Measurements from ENCODE around the gene PASD1.

PASD1 gene

GRCh38 chrX:151711154-151711553 is 147.7 kb downstream of the PASD1 start:
- no peaks in the 10 kb centered on the region for H3K36me3 ChIP-seq (ENCODE audit: control insufficient read depth, insufficient read depth, low read length)
- H3K9me3 ChIP-seq (ENCODE audit: control insufficient read depth, low read length), result no peaks in the 10 kb centered on the region
- H3K4me1 ChIP-seq (ENCODE audit: control insufficient read depth, insufficient read depth, low read length), result no peaks in the 10 kb centered on the region
- no peak overlapping the region for H3K4me3 ChIP-seq (ENCODE audit: insufficient read depth, low read depth, low read length)
- no peak overlapping the region for H3K27ac ChIP-seq (ENCODE audit: insufficient read depth, low read depth, low read length, poor library complexity, severe bottlenecking)
- WGBS, 2 experiments, result 61 to 68% methylated on average over 5 of the region's 5 CpGs
- no peaks in the 10 kb centered on the region for H3K27me3 ChIP-seq (ENCODE audit: control insufficient read depth, insufficient read depth, low read length, poor library complexity, severe bottlenecking)

GRCh38 chrX:151711787-151712186 is 148.3 kb downstream of the PASD1 start:
- H3K27me3 ChIP-seq (ENCODE audit: control insufficient read depth, insufficient read depth, low read length, poor library complexity, severe bottlenecking), result no peaks in the 10 kb centered on the region
- WGBS, 2 experiments, result 65 to 73% methylated on average over 2 of the region's 2 CpGs
- no peak overlapping the region for H3K4me3 ChIP-seq (ENCODE audit: insufficient read depth, low read depth, low read length)
- H3K9me3 ChIP-seq (ENCODE audit: control insufficient read depth, low read length), result no peaks in the 10 kb centered on the region
- H3K27ac ChIP-seq (ENCODE audit: insufficient read depth, low read depth, low read length, poor library complexity, severe bottlenecking), result no peak overlapping the region
- no peaks in the 10 kb centered on the region for H3K36me3 ChIP-seq (ENCODE audit: control insufficient read depth, insufficient read depth, low read length)
- no peaks in the 10 kb centered on the region for H3K4me1 ChIP-seq (ENCODE audit: control insufficient read depth, insufficient read depth, low read length)

- Histone ChIP-seq H3K27me3 (ENCODE audit: control insufficient read depth, insufficient read depth, low read length, poor library complexity, severe bottlenecking) (no peaks in the 10 kb centered on the region), H3K9me3 (ENCODE audit: control insufficient read depth, low read length) (no peaks in the 10 kb centered on the region), H3K27ac (ENCODE audit: insufficient read depth, low read depth, low read length, poor library complexity, severe bottlenecking) (no peak overlapping the region), H3K4me3 (ENCODE audit: insufficient read depth, low read depth, low read length) (no peak overlapping the region), H3K4me1 (ENCODE audit: control insufficient read depth, insufficient read depth, low read length) (no peaks in the 10 kb centered on the region), H3K36me3 (ENCODE audit: control insufficient read depth, insufficient read depth, low read length) (no peaks in the 10 kb centered on the region)
- WGBS, 2 experiments, result 82 to 92% methylated on average over 3 of the region's 3 CpGs
These were observed 148.8 kb downstream of the PASD1 start for GRCh38 chrX:151712253-151712652.

DNA sequence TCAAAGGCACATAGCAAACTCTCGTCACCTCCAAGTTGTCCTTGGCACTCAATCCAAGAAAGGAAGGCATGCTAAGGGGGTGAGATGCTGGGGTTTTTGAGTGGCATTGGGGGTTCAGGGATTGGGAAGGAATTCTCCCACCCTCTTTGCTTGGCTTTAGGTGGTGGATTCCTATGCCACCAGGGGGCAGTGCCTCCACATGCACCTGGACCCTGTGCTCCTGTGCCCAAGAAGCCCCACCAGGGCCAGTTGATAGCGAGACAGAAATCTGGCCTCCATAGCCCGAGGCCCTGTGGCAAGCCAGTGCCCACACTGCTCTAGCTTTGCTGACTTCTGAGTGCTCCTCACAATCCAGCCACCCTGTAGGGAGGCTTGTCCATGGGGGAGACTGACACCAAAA is 150.4 kb downstream of the PASD1 start:
- no peaks in the 10 kb centered on the region for H3K36me3 ChIP-seq (ENCODE audit: control insufficient read depth, insufficient read depth, low read length)
- WGBS, 2 experiments, result 63 to 66% methylated on average over 3 of the region's 3 CpGs
- no peaks in the 10 kb centered on the region for H3K9me3 ChIP-seq (ENCODE audit: control insufficient read depth, low read length)
- no peaks in the 10 kb centered on the region for H3K4me1 ChIP-seq (ENCODE audit: control insufficient read depth, insufficient read depth, low read length)
- H3K27ac ChIP-seq (ENCODE audit: insufficient read depth, low read depth, low read length, poor library complexity, severe bottlenecking), result no peak overlapping the region
- H3K4me3 ChIP-seq (ENCODE audit: insufficient read depth, low read depth, low read length), result no peak overlapping the region
- H3K27me3 ChIP-seq (ENCODE audit: control insufficient read depth, insufficient read depth, low read length, poor library complexity, severe bottlenecking), result no peaks in the 10 kb centered on the region

DNA sequence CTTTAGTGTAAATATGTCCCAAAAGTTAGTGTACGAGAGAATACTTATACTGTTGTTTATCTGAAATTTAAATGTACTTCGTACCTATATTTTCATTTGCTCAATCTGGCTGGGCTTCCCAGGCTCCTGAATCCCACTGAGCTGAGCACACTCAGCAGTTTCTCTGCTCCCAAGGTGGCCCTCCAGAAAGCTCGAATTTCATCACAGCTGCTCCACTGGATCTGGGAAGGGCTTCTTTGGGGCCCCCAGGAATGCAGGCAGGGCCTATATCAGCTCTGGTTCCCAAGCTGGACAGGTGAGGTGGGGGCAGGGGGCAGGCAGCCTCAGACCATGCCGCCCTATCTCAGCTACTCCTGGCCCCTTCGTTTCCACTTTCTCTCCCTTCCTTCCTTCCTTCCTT is 150.9 kb downstream of the PASD1 start:
- Histone ChIP-seq H3K4me3 (ENCODE audit: insufficient read depth, low read depth, low read length) (no peak overlapping the region), H3K36me3 (ENCODE audit: control insufficient read depth, insufficient read depth, low read length) (no peaks in the 10 kb centered on the region), H3K27me3 (ENCODE audit: control insufficient read depth, insufficient read depth, low read length, poor library complexity, severe bottlenecking) (no peaks in the 10 kb centered on the region), H3K27ac (ENCODE audit: insufficient read depth, low read depth, low read length, poor library complexity, severe bottlenecking) (no peak overlapping the region), H3K4me1 (ENCODE audit: control insufficient read depth, insufficient read depth, low read length) (no peaks in the 10 kb centered on the region), H3K9me3 (ENCODE audit: control insufficient read depth, low read length) (no peaks in the 10 kb centered on the region)
- WGBS, 2 experiments, result 67 to 70% methylated on average over 4 to 5 of the region's 5 CpGs

- Histone ChIP-seq H3K36me3 (ENCODE audit: control insufficient read depth, insufficient read depth, low read length) (no peaks in the 10 kb centered on the region), H3K9me3 (ENCODE audit: control insufficient read depth, low read length) (no peaks in the 10 kb centered on the region), H3K27ac (ENCODE audit: insufficient read depth, low read depth, low read length, poor library complexity, severe bottlenecking) (no peak within 1 kb of the TSS), H3K4me3 (ENCODE audit: insufficient read depth, low read depth, low read length) (no peak within 1 kb of the TSS), H3K27me3 (ENCODE audit: control insufficient read depth, insufficient read depth, low read length, poor library complexity, severe bottlenecking) (no peaks in the 10 kb centered on the region), H3K4me1 (ENCODE audit: control insufficient read depth, insufficient read depth, low read length) (no peaks in the 10 kb centered on the region)
- 97 to 98% methylated on average over 3 of the region's 3 CpGs for WGBS, 2 experiments
These were observed 152.3 kb downstream of the PASD1 start, which contains the start of gene FATE1 for GRCh38 chrX:151715752-151716151. Gene FATE1 (plus strand): TSS chrX:151716035. CDS start chrX:151716120, 85 bp downstream.

- Histone ChIP-seq H3K27ac (ENCODE audit: insufficient read depth, low read depth, low read length, poor library complexity, severe bottlenecking) (no peak overlapping the region), H3K4me3 (ENCODE audit: insufficient read depth, low read depth, low read length) (no peak overlapping the region), H3K4me1 (ENCODE audit: control insufficient read depth, insufficient read depth, low read length) (no peaks in the 10 kb centered on the region), H3K27me3 (ENCODE audit: control insufficient read depth, insufficient read depth, low read length, poor library complexity, severe bottlenecking) (no peaks in the 10 kb centered on the region), H3K9me3 (ENCODE audit: control insufficient read depth, low read length) (no peaks in the 10 kb centered on the region), H3K36me3 (ENCODE audit: control insufficient read depth, insufficient read depth, low read length) (no peaks in the 10 kb centered on the region)
- WGBS, 2 experiments, result 39 to 41% methylated on average over 24 of the region's 24 CpGs
These were observed 158.9 kb downstream of the PASD1 start for GRCh38 chrX:151722241-151722846.

GRCh38 chrX:151723156-151723760 is 159.8 kb downstream of the PASD1 start:
- H3K27ac ChIP-seq (ENCODE audit: insufficient read depth, low read depth, low read length, poor library complexity, severe bottlenecking), result no peak overlapping the region
- no peaks in the 10 kb centered on the region for H3K27me3 ChIP-seq (ENCODE audit: control insufficient read depth, insufficient read depth, low read length, poor library complexity, severe bottlenecking)
- WGBS, 2 experiments, result 90 to 96% methylated on average over 7 of the region's 7 CpGs
- H3K4me1 ChIP-seq (ENCODE audit: control insufficient read depth, insufficient read depth, low read length), result no peaks in the 10 kb centered on the region
- H3K9me3 ChIP-seq (ENCODE audit: control insufficient read depth, low read length), result no peaks in the 10 kb centered on the region
- no peak overlapping the region for H3K4me3 ChIP-seq (ENCODE audit: insufficient read depth, low read depth, low read length)
- H3K36me3 ChIP-seq (ENCODE audit: control insufficient read depth, insufficient read depth, low read length), result no peaks in the 10 kb centered on the region

DNA sequence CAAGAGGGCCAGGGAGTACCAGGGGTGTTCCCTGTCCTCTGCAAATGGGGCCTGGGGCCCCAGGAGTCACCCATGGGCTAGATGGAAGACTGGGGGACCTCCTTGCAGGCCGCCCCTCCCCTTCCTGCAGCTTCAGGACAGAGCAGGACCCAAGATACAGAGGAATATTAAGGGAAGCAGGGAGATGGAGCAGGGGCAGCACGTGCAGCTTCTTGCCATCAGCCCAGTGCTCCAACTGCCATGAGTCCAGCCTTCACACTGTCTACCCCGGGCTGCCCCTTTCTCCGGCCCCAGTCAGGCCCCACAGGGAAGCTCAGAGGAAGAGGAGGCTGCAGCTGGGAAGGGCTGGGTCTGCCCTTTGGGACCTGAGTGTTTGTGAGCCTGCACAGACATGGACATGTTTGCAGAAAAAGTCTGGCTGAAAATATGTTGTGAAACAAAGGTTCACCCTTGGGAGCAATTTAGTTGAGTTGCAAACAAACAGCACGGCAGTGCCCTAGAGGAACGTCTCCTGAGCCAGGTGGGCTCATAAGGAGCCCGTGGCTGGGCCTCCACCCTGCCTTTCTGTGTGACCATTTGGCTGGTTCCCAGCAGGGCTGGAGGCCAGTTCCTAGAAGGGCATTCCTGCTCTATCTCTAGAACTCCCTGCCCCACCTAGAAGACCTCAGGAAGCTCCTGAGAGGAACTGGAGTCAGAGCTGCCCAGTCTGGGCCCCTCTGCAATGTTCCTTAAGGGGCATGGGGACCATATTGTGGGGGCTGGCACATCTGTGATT is 161.3 kb downstream of the PASD1 start:
- H3K27ac ChIP-seq (ENCODE audit: insufficient read depth, low read depth, low read length, poor library complexity, severe bottlenecking), result no peak overlapping the region
- H3K4me1 ChIP-seq (ENCODE audit: control insufficient read depth, insufficient read depth, low read length), result no peaks in the 10 kb centered on the region
- no peaks in the 10 kb centered on the region for H3K27me3 ChIP-seq (ENCODE audit: control insufficient read depth, insufficient read depth, low read length, poor library complexity, severe bottlenecking)
- H3K4me3 ChIP-seq (ENCODE audit: insufficient read depth, low read depth, low read length), result no peak overlapping the region
- no peaks in the 10 kb centered on the region for H3K36me3 ChIP-seq (ENCODE audit: control insufficient read depth, insufficient read depth, low read length)
- H3K9me3 ChIP-seq (ENCODE audit: control insufficient read depth, low read length), result no peaks in the 10 kb centered on the region
- WGBS, 2 experiments, result 91 to 96% methylated on average over 7 of the region's 7 CpGs

- H3K36me3 ChIP-seq (ENCODE audit: control insufficient read depth, insufficient read depth, low read length), result no peaks in the 10 kb centered on the region
- H3K9me3 ChIP-seq (ENCODE audit: control insufficient read depth, low read length), result no peaks in the 10 kb centered on the region
- WGBS, 2 experiments, result 74 to 88% methylated on average over 1 of the region's 1 CpG
- H3K27ac ChIP-seq (ENCODE audit: insufficient read depth, low read depth, low read length, poor library complexity, severe bottlenecking), result no peak overlapping the region
- no peaks in the 10 kb centered on the region for H3K4me1 ChIP-seq (ENCODE audit: control insufficient read depth, insufficient read depth, low read length)
- no peak overlapping the region for H3K4me3 ChIP-seq (ENCODE audit: insufficient read depth, low read depth, low read length)
- no peaks in the 10 kb centered on the region for H3K27me3 ChIP-seq (ENCODE audit: control insufficient read depth, insufficient read depth, low read length, poor library complexity, severe bottlenecking)
These were observed 161.8 kb downstream of the PASD1 start for GRCh38 chrX:151725338-151725614.
